IPS DF 4.7 (cell line): ENCODE results near the gene XRN2.
"Not testable (repeated sequence)": the region's sequence is repeated elsewhere in the genome, so short reads cannot be mapped to it uniquely, and the experiment has no call there.

ENCODE experiments used
- DNase-seq: peaks from one replicate; pipeline ENCODE4 v3.0.0-alpha.2; 2013; ENCODE audit warnings: low spot score; ENCODE audit errors: extremely low read depth

XRN2 gene

GRCh38 chr20:21344961-21345360 lies 41.8 kb downstream of the XRN2 start:
- DNase-seq: no peak

GRCh38 chr20:21352703-21353102 lies 49.6 kb downstream of the XRN2 start:
- DNase-seq: no peak

- DNase-seq: no peak
These were observed 50.1 kb downstream of the XRN2 start for GRCh38 chr20:21353236-21353635.

GRCh38 chr20:21355981-21356380 lies 52.9 kb downstream of the XRN2 start:
- DNase-seq: no peak

GRCh38 chr20:21356386-21356785 lies 53.3 kb downstream of the XRN2 start:
- no peak for DNase-seq

- DNase-seq: no peak
These were observed 54.7 kb downstream of the XRN2 start for GRCh38 chr20:21357844-21358243.

GRCh38 chr20:21358737-21359136 lies 55.6 kb downstream of the XRN2 start:
- no peak for DNase-seq

- no peak for DNase-seq
These were observed 57.6 kb downstream of the XRN2 start for GRCh38 chr20:21360705-21361104.

GRCh38 chr20:21361266-21361665 lies 58.1 kb downstream of the XRN2 start:
- no peak for DNase-seq

- DNase-seq: no peak
These were observed 61.3 kb downstream of the XRN2 start for GRCh38 chr20:21364413-21364812.

GRCh38 chr20:21365771-21366170 lies 62.6 kb downstream of the XRN2 start:
- DNase-seq: no peak

GRCh38 chr20:21366273-21366672 lies 63.1 kb downstream of the XRN2 start:
- not testable (repeated sequence) for DNase-seq

GRCh38 chr20:21368791-21369190 lies 65.7 kb downstream of the XRN2 start:
- DNase-seq: no peak

- no peak for DNase-seq
These were observed 68.1 kb downstream of the XRN2 start for GRCh38 chr20:21371193-21371592.

GRCh38 chr20:21372016-21372415 lies 68.9 kb downstream of the XRN2 start:
- DNase-seq: no peak

- no peak for DNase-seq
These were observed 70.3 kb downstream of the XRN2 start for GRCh38 chr20:21373436-21373835.

- DNase-seq: no peak
These were observed 73.5 kb downstream of the XRN2 start for GRCh38 chr20:21376626-21377025.

GRCh38 chr20:21377701-21378100 lies 74.6 kb downstream of the XRN2 start:
- no peak for DNase-seq

GRCh38 chr20:21378259-21378658 lies 75.1 kb downstream of the XRN2 start:
- no peak for DNase-seq

- no peak for DNase-seq
These were observed 77.6 kb downstream of the XRN2 start for GRCh38 chr20:21380711-21381110.

GRCh38 chr20:21381619-21382018 lies 78.5 kb downstream of the XRN2 start:
- no peak for DNase-seq

GRCh38 chr20:21384308-21384892 lies 81.3 kb downstream of the XRN2 start:
- DNase-seq: no peak

- DNase-seq: no peak
These were observed 83.0 kb downstream of the XRN2 start for GRCh38 chr20:21386111-21386510.

GRCh38 chr20:21387528-21387927 lies 84.4 kb downstream of the XRN2 start:
- DNase-seq: no peak
